Body of pancreas (tissue), 4 donors: ENCODE results near the gene PDGFD.

ENCODE experiments used
- CTCF ChIP-seq, 7 experiments: fragments of 450-650 bp in 4 of 7; fragments of 200-600 bp in 3 of 7; sonication (generic) in 3 of 7; IDR thresholded peaks; one replicate each; pipeline ENCODE4 v1.5.1; 2016 to 2019; ENCODE audit warnings: antibody characterized with exemption in 7 of 7
- POLR2A ChIP-seq, 3 donors: fragments of 450-650 bp; IDR thresholded peaks; one replicate each; pipeline ENCODE4 v1.6.1; 2016; ENCODE audit warnings: antibody characterized with exemption in 3 of 3, mild to moderate bottlenecking in 2 of 3

- TF ChIP-seq CTCF (IDR thresholded peaks at IDR 0.05), result no peak
- TF ChIP-seq POLR2A (IDR thresholded peaks at IDR 0.05), result no peak
These were observed 219.6 kb downstream of the PDGFD start for GRCh38 chr11:103944251-103944940.
